Measurements from ENCODE around the gene CRYGN. TPM values are rescaled to one million over a fixed set of nuclear protein-coding genes. Genes with fewer than 3 reads are reported as not detected.
A peak's percentile ranks its signal among the peaks of the same experiment; 100 is the strongest.

Gene CRYGN
- total and polyA plus RNA-seq, 2 of the 13 experiments (the other 11 are each of a cell fraction or from before 2014, with no cell fraction given): 0.11 TPM; not detected in 1

DNA sequence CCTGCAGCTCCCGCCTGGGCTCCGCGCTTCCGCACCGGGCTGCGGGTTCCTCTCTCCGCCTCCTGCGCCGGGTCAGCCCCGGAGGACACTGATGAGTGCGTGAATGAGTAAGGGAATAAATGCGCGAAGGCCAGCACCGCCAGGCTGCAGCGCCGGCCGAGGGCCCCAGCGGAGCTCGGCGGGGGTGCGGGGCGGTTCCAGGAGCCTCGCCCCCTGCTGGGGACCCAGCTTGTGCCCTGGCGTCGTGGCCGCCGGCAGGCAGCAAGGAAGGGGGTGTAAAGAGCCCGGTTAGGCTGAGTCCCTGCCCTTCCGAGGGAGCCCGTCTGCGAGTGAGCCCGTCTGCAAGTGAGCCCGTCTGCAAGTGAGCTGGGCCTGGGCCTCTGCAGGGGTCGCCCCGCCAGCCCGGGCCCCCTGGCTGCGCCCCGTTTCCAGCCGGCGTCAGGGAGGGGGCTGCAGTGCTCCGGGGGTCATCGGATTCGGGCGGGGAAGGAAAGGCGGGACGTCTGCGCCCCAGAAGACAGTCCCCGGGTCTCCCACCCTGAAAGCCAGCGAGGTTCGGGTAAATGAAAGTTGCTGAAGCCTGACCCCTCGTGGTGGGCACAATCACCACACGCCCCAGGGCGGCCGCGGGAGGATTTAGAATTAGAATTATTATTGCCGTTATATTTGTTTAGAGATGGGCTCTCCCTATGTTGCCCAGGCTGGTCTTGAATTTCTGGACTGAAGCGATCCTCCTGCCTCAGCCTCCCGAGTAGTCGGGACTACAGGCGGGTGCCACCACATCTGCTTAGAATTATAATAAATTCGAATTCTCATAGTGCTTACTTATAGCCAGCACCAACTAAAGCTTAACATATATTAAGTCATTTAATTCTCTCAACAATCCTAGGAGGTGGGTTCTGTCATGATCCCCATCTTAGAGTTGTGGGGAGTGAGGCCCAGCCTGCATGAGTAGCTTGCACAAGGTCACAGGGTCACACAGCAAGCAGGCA is 8.6 kb upstream of the CRYGN start (continued):
- TF ChIP-seq, protein P1, sequence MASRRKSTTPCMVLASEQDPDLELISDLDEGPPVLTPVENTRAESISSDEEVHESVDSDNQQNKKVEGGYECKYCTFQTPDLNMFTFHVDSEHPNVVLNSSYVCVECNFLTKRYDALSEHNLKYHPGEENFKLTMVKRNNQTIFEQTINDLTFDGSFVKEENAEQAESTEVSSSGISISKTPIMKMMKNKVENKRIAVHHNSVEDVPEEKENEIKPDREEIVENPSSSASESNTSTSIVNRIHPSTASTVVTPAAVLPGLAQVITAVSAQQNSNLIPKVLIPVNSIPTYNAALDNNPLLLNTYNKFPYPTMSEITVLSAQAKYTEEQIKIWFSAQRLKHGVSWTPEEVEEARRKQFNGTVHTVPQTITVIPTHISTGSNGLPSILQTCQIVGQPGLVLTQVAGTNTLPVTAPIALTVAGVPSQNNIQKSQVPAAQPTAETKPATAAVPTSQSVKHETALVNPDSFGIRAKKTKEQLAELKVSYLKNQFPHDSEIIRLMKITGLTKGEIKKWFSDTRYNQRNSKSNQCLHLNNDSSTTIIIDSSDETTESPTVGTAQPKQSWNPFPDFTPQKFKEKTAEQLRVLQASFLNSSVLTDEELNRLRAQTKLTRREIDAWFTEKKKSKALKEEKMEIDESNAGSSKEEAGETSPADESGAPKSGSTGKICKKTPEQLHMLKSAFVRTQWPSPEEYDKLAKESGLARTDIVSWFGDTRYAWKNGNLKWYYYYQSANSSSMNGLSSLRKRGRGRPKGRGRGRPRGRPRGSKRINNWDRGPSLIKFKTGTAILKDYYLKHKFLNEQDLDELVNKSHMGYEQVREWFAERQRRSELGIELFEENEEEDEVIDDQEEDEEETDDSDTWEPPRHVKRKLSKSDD (CRISPR knock-in tag; IDR thresholded peaks at IDR 0.05; ENCODE audit: low read depth): no peak
- TF ChIP-seq, protein P2, sequence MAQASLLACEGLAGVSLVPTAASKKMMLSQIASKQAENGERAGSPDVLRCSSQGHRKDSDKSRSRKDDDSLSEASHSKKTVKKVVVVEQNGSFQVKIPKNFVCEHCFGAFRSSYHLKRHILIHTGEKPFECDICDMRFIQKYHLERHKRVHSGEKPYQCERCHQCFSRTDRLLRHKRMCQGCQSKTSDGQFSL (CRISPR knock-in tag; IDR thresholded peaks at IDR 0.05): peak; percentile 74; the same call in 1 of the 2 replicates
- TF ChIP-seq SALL1 (CRISPR knock-in tag; IDR thresholded peaks at IDR 0.05) (peak; percentile 42; the same call in 1 of the 2 replicates), GFI1 (CRISPR knock-in tag; IDR thresholded peaks at IDR 0.05; ENCODE audit: borderline replicate concordance) (no peak), ATRX (CRISPR knock-in tag; IDR thresholded peaks at IDR 0.05; ENCODE audit: borderline replicate concordance) (no peak), RARG (CRISPR knock-in tag; IDR thresholded peaks at IDR 0.05; ENCODE audit: low read depth) (no peak), CBFB (CRISPR knock-in tag; IDR thresholded peaks at IDR 0.05) (no peak), ADNP (CRISPR knock-in tag; IDR thresholded peaks at IDR 0.05) (no peak), TBX2 (CRISPR knock-in tag; IDR thresholded peaks at IDR 0.05; ENCODE audit: borderline replicate concordance) (no peak), ZNF326 (CRISPR knock-in tag; IDR thresholded peaks at IDR 0.05; ENCODE audit: borderline replicate concordance) (no peak), MEF2D (CRISPR knock-in tag; IDR thresholded peaks at IDR 0.05) (no peak), STAG1 (CRISPR knock-in tag; IDR thresholded peaks at IDR 0.05) (peak; percentile 79), ASH2L (IDR thresholded peaks at IDR 0.05; ENCODE audit: insufficient read length, low read depth, low read length) (no peak)
- TF ChIP-seq, protein P3, sequence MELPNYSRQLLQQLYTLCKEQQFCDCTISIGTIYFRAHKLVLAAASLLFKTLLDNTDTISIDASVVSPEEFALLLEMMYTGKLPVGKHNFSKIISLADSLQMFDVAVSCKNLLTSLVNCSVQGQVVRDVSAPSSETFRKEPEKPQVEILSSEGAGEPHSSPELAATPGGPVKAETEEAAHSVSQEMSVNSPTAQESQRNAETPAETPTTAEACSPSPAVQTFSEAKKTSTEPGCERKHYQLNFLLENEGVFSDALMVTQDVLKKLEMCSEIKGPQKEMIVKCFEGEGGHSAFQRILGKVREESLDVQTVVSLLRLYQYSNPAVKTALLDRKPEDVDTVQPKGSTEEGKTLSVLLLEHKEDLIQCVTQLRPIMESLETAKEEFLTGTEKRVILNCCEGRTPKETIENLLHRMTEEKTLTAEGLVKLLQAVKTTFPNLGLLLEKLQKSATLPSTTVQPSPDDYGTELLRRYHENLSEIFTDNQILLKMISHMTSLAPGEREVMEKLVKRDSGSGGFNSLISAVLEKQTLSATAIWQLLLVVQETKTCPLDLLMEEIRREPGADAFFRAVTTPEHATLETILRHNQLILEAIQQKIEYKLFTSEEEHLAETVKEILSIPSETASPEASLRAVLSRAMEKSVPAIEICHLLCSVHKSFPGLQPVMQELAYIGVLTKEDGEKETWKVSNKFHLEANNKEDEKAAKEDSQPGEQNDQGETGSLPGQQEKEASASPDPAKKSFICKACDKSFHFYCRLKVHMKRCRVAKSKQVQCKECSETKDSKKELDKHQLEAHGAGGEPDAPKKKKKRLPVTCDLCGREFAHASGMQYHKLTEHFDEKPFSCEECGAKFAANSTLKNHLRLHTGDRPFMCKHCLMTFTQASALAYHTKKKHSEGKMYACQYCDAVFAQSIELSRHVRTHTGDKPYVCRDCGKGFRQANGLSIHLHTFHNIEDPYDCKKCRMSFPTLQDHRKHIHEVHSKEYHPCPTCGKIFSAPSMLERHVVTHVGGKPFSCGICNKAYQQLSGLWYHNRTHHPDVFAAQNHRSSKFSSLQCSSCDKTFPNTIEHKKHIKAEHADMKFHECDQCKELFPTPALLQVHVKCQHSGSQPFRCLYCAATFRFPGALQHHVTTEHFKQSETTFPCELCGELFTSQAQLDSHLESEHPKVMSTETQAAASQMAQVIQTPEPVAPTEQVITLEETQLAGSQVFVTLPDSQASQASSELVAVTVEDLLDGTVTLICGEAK (IDR thresholded peaks at IDR 0.05): no peak
- TF ChIP-seq, protein P3 (CRISPR knock-in tag; IDR thresholded peaks at IDR 0.05): no peak
